Stimulated activated CD8-positive, alpha-beta memory T cell treated with anti-CD3 and anti-CD28 coated beads, Interleukin-15, amount 100 ng/mL, for 4 hours (primary cell): ENCODE measurements around the gene LCN15.
"Not testable (repeated sequence)": the region's sequence is repeated elsewhere in the genome, so short reads cannot be mapped to it uniquely, and the experiment has no call there.

ENCODE experiments used
- DNase-seq, 2 donors: peaks; one replicate each; pipeline ENCODE4 v3.0.0-alpha.2; 2020; ENCODE audit warnings: low read depth in 2 of 2

The LCN15 gene

DNA sequence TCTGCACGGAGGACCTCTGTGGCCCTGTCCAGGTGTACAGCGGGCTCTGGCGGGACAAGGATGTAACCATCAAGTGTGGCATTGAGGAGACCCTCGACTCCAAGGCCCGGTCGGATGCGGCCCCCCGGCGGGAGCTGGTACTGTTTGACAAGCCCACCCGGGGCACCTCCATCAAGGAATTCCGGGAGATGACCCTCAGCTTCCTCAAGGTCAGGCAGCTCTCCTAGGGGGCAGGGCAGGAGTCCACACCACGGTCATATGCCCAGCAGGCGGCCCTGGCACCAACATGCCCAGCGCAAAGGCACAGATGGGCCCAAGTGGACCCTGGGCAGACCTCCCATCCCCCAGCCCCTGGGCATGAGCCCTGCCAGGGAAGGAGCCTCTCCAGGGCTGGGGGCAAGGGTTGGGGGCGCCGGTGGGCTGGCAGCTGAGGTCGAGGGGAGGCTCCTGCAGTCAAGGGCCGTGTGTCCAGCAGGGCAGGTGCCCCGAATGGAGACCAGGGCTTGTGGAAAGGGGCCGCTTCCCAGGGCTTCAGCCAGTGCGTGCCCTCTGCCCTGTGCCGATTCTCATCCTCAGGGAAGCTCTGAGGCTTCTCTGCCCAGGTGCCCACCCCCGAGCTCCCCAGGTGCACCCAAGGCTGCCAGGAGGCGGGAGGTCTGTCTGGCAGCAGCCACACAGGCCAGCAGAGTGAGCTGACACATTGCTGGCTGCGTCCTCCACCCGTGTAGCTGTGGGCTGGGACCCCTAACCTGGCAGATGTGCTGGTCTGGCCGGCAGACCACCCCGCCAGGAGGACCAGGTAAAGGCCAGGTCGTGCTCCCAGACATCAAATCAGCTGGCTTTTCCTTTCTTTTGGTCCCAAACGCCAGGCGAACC, 42.0 kb downstream of the LCN15 start:
- DNase-seq = no peak

DNA sequence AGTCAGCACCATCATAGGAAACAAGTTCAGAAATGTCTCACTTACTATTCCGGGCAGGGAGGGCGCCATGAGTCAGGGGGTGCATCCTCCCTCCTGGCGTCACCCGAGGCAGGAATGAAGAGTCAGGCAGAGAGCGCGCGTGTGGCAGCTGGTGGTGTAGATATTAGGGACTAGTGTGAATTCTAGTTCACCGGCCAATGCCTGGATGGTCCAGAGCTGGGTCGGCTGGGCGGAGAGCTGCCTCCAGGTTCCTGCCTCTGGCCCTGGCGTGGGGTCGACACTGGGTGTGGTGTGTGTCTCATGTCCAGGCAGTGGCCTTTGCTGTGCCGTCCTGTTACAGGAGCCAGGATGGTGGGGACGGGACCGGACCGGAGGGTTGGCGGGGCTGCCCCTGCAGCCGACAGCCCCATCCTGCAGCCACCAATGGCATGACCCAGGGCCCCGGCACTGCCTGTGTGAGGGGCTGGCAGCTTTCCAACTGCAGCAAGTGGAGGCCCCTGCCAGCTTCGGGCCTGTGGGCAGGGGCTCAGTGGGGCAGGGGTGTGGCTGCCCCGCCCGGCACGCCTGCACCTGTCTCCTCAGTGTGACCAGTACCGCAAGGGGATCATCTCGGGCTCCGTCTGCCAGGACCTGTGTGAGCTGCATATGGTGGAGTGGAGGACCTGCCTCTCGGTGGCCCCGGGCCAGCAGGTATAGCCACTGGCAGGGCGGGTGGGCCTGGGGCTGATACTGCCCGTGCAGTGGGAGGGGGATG, 42.8 kb downstream of the LCN15 start:
- no peak for DNase-seq

DNA sequence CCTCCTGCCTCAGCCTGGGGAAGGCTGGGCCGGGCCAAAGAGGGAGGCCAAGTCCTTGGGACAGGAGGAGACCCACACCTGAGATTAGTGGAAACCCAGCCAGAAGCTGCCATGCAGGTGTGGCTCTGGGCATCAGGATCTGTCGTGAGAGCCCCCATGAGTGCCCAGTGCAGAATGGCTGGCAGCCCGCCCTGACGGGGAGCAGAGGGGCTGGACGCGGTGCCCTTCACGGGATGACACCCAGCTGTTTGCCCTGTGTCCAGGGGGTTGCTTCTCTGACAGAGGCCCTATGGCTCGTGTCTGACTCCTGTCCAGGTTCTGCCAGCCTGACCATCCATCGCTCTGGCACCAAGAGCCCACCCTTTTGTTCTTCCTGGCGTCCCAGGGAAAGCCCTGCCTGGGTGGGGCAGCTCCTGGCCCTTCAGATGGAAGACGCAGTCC, 43.4 kb downstream of the LCN15 start:
- DNase-seq = no peak

DNA sequence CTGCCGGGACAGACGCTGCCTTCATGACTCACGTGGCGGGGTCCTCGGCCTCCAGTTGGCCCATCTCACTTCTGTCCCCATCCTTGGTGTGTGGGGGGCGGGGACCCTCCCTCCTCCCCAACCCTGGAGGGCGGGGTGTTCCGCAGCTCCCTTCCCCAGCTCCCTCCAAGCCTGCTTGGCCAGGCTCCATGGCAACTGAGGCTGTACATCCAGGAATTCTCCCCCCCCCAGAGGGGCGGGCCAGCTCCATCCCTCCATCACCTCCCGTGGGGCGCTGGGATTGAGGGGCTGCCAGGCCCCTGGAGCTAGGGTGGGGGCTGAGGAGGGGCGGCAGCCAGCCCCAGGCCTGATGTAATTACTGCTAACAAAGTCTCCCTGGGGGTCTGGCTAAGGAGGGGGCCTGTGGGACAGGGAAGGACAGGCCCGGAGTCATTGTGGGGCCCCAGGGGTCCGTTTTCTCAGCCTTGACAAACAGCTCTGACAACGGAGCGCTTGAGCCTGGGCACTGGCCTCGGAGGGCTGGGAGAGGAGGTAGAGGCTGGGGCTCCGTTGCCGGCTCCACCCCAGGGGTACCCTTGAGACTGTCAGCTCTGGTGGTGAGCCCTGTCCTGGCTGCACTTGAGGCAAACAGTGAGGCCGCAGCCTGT, 43.9 kb downstream of the LCN15 start:
- no peak for DNase-seq

DNA sequence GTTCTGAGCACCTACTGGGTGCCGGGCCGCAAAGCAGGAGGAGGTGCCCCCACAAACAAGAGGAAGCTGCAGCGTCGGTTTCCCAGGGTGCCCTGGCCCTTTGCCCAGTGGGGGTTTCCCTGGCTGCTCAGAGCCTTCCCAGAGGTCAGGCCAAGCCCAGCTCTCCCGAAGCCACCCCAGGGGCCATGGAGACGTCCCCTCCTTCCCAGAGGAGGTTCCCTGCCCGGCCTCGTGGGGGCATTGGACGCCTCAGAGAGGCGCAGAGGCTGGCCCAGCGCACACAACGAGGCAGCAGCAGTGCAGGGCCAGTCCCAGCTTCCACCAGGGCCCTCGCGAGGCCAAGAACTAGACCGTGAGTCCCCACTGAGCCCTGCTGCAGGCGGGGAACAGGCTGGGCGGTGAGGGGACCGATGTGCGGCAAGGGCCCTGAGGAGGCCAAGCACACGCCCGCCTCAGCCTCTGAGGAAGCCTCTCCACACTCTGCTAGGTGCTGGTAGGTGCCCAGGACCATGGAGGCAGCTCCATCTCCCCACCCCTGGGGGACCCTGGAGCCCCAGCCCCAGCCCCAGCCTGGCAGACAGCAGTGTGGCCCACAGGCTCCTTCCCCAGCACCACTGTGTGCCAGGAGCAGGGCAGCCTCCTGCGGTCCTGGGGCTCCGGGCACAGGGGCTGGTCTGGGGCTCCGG, 45.0 kb downstream of the LCN15 start:
- DNase-seq = no peak

DNA sequence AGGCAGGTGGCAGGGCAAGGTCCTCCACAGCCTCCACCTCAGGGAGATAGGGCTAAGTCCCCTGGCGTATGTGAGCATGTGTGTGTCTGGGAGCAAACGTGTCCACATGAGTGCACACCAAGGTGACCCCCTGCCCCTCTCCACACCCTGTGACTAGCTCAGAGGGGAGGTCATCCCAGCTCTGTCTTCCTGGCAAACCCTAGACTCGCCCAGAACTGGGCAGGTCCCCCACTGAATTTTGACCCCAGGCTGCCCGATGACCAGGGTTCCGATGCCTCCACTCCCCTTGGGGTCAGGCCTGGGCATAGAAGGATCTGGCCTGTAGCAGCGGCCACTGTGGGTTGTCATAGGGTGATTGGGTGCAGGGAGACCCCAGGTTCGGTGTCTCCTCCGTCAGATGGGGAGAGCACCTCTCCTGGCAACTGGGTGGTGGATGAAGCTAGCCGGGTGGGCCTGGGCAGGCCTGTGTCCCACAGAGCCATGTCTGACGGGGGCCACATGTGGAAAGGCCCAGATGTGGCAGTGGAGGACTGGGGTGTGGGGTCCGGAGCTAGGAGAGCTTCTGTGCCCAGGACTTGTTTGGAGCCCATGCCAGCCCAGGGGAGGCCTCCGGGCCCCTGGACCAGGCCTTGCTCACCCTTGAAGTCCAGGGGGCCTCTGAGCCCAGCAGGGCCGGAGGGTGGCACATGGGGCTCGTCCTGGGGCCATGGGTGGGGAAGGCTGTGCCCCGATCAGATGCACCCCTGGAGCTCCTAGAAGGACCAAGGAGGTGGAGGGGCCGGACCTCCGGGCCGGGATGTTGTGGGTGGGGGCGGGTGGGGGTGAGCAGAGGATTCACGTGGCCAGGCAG, 45.7 kb downstream of the LCN15 start:
- DNase-seq = no peak

DNA sequence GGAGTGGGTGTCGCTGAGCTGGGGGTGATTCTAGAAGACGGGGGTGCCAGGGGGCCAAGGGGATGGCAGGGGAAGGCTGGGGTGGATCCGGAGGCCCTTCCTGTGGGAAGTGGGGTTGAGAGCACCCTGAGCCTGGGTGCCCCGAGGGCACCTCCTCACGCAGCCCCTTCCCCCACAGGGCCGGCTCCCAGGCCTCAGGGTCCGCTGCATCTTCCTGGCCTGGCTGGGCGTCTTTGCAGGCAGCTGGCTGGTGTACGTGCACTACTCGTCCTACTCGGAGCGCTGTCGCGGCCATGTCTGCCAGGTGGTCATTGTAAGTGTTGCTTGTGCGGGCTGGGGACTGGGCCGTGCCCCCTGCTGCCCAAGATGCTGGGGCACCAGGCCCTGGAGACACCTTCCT, 46.9 kb downstream of the LCN15 start:
- DNase-seq = no peak

DNA sequence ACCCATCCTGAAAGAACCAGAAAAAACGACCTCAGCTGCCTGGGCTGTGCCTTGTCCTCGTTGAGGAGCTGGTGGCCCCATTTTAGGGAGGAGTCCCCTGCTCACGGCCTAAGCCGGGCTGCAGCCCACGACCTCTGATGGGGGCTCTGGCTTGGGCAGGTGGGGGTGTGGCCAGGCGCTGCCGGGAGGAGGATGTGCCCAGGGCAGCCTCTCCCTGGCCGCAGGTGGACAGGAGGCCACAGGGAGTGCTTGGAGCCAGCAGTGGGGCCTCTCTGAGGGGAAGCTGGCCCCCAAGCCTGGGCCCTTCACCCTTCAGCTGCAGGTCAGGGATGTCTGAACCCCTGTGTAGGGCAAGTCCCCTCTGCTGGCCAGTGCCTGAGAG, 49.4 kb downstream of the LCN15 start:
- DNase-seq = no peak

DNA sequence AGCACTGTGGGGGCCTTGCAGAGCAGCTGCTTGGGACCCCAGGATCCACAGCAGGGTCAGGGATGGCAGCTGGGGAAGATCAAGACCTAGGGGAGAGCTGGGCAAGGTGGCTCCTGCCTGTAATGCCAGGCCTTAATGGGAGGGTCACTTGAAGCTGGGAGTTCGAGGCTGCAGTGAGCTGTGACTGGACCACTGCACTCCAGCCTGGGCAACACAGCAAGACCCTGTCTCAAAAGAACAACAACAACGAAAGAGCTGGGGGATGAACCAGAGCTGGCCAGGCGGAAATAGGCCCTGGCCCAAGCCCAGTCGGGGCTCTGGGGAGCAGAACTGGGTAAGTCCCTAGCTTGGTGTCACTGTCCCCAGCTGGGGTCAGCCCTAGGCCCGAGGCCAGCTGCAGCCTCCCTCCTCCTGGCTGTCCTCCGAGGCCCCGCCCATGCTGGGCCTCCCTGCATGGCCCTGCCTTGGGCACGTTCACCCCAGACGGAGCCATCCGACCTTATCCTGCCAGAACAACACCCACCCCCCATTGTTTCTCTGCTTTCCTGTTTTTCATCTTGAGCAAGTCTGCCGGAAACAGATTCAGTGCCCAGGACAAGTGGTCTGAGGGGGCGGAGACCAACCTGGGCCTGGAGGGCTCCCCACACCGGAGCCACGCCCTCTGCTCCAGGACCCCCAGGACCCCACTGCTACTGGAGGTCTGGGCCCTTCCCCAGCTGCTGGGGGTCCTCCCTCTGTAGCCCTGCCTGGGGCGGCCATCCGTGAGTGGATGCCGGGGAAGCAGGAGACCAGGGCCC, 50.0 kb downstream of the LCN15 start:
- no peak for DNase-seq

DNA sequence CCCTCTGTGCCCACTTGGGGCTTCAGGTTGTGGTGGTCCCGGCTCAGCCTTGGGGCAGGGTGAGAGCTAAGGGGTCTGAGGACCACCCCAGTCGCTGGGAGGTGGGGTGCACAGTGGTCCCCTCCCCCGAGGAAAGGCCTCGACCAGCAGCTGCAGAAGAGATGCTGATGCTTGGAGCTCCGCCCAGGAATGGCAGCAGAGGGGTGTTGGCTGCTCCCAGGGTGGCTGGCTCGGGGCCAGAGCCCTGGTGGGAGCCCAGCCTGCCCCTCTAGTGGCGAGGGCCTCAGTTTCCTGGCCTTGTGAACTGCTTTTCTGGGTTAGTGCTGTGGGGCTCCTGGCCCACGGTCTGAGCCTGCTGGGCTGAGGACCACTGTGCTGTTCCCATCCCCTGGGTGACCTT, 50.8 kb downstream of the LCN15 start:
- DNase-seq = no peak

DNA sequence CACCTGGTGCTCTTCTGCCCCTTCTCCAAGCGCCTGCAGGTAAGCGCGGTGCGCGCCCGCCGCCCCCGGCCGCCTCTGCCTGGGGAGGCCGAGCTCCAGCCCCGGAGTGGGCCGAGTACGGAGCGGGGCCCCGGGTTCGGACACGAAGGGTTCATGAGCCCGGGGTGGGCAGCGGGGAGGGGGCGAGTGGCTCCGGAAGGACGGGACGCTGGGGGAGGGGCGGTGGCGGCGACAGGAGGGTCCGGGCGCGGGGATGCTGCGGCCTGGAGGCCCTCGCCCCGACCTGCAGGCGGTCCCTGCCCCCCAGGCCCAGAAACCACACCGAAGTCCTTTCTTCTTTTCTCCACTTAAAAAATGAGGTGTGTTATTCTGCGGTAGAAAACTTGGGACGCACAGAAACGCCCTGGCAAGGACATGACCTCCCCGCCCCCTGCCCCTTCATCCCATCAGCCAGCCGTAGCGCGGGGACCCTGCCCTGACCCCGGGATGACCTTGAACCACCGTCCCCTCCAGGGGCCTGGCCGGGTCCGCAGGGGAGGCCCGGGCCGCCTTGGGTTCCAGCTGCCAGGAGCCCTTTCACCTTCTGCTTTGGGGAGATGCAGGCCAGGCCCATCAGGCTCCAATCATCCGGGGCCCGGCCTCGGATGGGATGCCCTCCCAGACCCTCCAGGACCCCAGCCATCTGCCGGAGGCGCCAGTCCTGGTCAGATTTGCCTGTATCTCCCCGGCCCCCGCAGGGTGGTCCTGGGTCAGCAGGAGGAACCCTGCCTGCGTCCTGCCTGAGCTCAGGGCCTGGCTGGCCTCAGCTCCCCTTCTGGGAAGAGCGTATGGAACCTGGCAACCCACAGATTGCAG, 51.4 kb downstream of the LCN15 start:
- DNase-seq = no peak

DNA sequence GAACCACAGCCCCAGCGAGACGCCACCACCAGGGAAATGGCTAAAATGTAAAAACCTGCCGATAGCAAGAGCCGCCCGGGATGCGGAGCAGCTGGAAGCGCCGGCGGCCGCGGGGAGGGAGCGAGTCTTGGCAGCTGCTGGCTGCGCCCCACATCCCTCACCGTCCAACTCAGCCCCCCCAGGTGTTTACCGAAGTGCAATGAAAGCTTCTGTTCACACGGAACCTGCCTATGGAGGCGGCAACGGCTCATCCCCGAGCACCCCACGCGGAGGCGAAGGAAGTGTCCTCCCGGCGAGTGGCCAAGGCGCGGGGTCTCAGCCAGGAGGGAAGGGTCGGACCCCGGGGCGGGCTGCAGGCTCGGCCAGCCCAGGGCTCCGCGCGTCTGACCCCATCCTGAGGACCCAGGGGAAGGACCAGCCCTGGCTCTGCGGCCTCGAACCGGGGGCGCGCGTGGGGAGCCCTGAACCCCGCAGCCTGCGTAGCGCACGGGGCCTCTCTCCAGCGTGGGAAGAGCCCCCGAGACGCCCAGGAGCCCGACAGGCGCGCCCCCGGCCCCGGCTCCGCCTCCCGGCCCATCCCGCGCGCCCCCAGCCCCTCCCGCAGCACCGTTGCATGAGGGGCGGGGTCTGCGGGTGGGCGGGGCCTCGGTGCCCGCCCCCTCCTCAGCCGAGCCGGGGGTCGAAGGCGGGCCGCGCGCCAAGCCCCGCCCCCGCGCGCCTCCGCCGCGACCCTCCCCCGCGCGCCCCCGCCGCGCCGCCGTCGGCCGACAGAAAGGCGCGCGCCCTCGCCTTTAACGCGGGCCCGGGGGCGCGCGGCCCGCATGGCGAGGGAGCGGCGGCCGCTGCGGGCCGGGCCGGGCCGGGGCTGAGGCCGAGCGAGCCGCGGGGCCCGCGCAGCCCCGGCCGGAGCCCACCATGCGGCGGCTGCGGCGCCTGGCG, 52.3 kb downstream of the LCN15 start, which contains the start of gene DIPK1B:
TSS of gene DIPK1B (plus strand) at position 822 of the 939 bp plus-strand sequence. CDS start at position 916, 94 bp downstream.
- DNase-seq = no peak

DNA sequence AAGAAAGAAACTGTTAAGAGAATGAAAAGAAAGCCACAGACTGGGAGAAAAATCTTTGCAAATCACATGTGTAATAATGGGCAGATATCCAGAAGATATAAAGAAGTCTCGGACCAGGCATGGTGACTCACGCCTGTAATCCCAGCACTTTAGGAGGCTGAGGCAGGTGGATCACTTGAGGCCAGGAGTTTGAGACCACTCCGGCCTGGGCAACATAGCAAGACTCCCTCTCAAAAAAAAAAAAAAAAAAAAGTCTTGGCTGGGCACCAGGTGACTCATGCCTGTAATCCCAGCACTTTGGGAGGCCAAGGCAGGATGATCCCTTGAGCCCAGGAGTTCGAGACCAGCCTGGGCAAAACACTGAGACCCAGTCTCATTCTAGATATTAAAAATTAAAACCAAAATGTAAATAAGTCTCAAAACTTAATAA, 53.1 kb downstream of the LCN15 start:
- not testable (repeated sequence) for DNase-seq

DNA sequence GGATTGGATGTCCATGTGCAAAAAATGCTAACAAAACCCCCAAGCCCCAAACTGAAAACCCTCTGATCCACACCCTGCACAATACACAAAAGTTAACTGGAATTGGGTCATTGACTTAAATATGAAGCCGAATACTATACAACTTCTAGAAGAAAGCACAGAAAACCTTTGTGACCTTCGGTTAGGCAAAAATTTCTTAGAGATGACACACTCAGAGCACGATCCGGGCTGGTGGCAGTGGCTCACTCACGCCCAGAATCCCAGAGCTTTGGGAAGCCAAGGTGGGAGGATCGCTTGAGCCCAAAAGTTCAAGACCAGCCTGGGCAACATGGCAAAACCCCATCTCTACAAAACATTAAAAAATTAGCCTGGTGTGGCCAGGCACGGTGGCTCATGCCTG, 53.8 kb downstream of the LCN15 start:
- DNase-seq = no peak
